ENCODE results near the gene MRNIP.
A peak's percentile ranks its signal among the peaks of the same experiment; 100 is the strongest.

The MRNIP gene

GRCh38 chr5:179805529-179806249, 52.9 kb downstream of the MRNIP start:
- Histone ChIP-seq H3K36me3 (ENCODE audit: insufficient read depth, insufficient read length, low read length) (peaks cover 12% of the 10 kb centered on the region), H3K4me3 (ENCODE audit: insufficient read length, low read depth) (peak overlapping the region; percentile 75), H3K4me1 (ENCODE audit: insufficient read depth, insufficient read length) (peaks cover 24% of the 10 kb centered on the region), H3K9me3 (ENCODE audit: insufficient read depth, low read length) (no peaks in the 10 kb centered on the region), H3K9ac (ENCODE audit: insufficient read length, low read depth) (peak overlapping the region; percentile 88), H3K27me3 (ENCODE audit: insufficient read depth, insufficient read length) (no peaks in the 10 kb centered on the region)
- DNase-seq (ENCODE audit: low read depth, low spot score) = no peak
- TF ChIP-seq ZNF274 (IDR thresholded peaks at IDR 0.05; ENCODE audit: low read depth, low read length) (no peak), YY1 (IDR thresholded peaks at IDR 0.05; ENCODE audit: insufficient read depth, insufficient read length) (no peak), SUZ12 (IDR thresholded peaks at IDR 0.05; ENCODE audit: extremely low read depth, insufficient read depth, insufficient read length) (no peak)

DNA sequence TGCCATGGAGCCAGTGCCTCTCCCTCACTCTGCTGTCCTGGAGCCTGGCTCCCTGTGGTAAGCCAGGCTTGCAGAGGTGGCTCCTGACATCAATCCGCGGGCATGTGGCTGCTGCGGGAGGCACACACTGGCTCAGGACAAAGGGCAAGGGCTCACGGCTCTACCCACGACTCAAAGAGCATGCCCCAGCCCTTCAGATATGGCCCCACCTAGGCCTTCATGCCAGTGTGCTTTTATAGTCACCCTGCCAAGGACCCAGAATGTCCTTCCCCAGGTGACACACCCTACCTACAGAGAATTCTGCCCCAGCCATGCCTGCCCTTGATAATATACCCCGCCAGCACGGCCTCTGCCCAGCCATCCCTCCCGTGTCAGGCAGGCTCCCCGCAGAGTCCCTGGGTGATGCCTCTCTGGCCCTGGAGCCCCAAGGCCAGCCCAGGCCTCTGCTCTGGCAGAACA, 53.5 kb downstream of the MRNIP start:
- peaks cover 17% of the 10 kb centered on the region for H3K36me3 ChIP-seq (ENCODE audit: insufficient read depth, insufficient read length, low read length)
- peak overlapping the region; percentile 75 for H3K4me3 ChIP-seq (ENCODE audit: insufficient read length, low read depth)
- no peak for DNase-seq (ENCODE audit: low read depth, low spot score)
- no peaks in the 10 kb centered on the region for H3K27me3 ChIP-seq (ENCODE audit: insufficient read depth, insufficient read length)
- H3K9me3 ChIP-seq (ENCODE audit: insufficient read depth, low read length) = no peaks in the 10 kb centered on the region
- peak overlapping the region; percentile 81 for H3K9ac ChIP-seq (ENCODE audit: insufficient read length, low read depth)
- TF ChIP-seq ZNF274 (IDR thresholded peaks at IDR 0.05; ENCODE audit: low read depth, low read length) (no peak), YY1 (IDR thresholded peaks at IDR 0.05; ENCODE audit: insufficient read depth, insufficient read length) (no peak), SUZ12 (IDR thresholded peaks at IDR 0.05; ENCODE audit: extremely low read depth, insufficient read depth, insufficient read length) (no peak)
- peaks cover 24% of the 10 kb centered on the region for H3K4me1 ChIP-seq (ENCODE audit: insufficient read depth, insufficient read length)

DNA sequence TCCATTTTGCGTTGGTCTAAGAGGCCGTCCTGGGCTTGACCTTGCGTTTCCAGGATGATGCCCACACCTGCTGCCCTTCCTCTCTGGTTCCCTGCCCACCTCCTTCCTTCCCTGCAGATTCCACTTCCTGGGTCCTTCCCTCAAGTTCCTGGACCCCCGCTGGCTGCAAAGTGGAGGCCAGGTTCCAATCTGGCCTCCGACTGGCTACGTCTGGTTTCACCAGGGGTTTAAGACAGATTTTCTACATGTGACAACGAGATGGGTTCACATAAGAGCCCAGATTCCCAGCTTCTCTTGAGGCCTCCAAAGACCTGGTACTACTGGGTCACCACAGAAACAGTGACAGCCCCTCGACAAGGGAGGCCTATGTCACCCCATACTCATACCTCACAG, 54.1 kb downstream of the MRNIP start:
- no peak overlapping the region for H3K9ac ChIP-seq (ENCODE audit: insufficient read length, low read depth)
- no peak for DNase-seq (ENCODE audit: low read depth, low spot score)
- H3K9me3 ChIP-seq (ENCODE audit: insufficient read depth, low read length) = no peaks in the 10 kb centered on the region
- H3K4me1 ChIP-seq (ENCODE audit: insufficient read depth, insufficient read length) = peaks cover 26% of the 10 kb centered on the region
- TF ChIP-seq ZNF274 (IDR thresholded peaks at IDR 0.05; ENCODE audit: low read depth, low read length) = no peak
- TF ChIP-seq YY1 (IDR thresholded peaks at IDR 0.05; ENCODE audit: insufficient read depth, insufficient read length) = no peak
- TF ChIP-seq SUZ12 (IDR thresholded peaks at IDR 0.05; ENCODE audit: extremely low read depth, insufficient read depth, insufficient read length) = no peak
- no peak overlapping the region for H3K4me3 ChIP-seq (ENCODE audit: insufficient read length, low read depth)
- H3K27me3 ChIP-seq (ENCODE audit: insufficient read depth, insufficient read length) = no peaks in the 10 kb centered on the region
- peaks cover 23% of the 10 kb centered on the region for H3K36me3 ChIP-seq (ENCODE audit: insufficient read depth, insufficient read length, low read length)

DNA sequence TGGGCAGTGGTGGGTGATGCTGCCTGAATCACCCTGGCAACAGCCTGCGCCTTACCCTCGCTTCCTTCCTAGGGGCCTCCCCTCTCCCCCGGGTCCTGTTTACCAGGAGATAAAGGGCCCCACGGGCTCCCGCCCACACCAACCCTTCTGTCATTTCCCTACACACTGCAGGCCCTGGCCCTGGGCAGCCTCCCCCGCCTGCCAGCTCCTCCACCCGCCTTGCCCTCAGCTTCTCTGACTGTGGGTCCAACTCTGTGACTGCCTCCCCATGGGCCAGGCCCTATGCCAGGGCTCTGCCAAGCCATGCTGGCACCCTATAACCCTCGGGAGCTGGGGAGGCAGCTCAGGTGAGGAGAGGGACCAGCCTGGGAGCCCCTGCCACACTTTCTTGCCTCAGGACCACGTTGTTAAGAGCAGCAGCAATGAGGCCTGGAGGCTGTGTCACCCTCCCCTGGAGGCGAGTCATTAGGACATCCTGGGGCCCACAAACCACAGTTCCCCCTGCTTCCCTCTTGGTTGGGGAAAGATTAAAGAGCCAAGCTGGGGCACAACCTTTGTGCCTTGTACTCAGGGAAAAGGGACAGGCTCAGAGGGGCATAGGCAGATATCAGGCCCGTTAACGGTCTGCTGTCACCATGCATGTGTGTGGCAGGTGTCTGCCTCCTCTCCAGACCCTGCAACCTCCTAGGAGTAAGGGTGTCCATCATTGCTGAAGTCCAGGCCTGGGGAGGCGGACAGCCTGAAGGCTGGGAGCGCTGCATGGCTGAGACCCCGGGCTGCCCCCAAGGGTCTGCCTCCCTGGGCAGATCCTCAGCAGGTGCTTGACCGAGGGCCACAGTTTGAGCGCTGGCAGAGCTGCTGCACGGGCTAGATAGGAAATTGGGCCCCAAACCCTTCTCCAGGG, 54.7 kb downstream of the MRNIP start:
- H3K9ac ChIP-seq (ENCODE audit: insufficient read length, low read depth) = no peak overlapping the region
- TF ChIP-seq YY1 (IDR thresholded peaks at IDR 0.05; ENCODE audit: insufficient read depth, insufficient read length) (no peak), SUZ12 (IDR thresholded peaks at IDR 0.05; ENCODE audit: extremely low read depth, insufficient read depth, insufficient read length) (no peak), ZNF274 (IDR thresholded peaks at IDR 0.05; ENCODE audit: low read depth, low read length) (no peak)
- peaks cover 29% of the 10 kb centered on the region for H3K36me3 ChIP-seq (ENCODE audit: insufficient read depth, insufficient read length, low read length)
- H3K9me3 ChIP-seq (ENCODE audit: insufficient read depth, low read length) = no peaks in the 10 kb centered on the region
- no peak overlapping the region for H3K4me3 ChIP-seq (ENCODE audit: insufficient read length, low read depth)
- H3K27me3 ChIP-seq (ENCODE audit: insufficient read depth, insufficient read length) = no peaks in the 10 kb centered on the region
- peaks cover 26% of the 10 kb centered on the region for H3K4me1 ChIP-seq (ENCODE audit: insufficient read depth, insufficient read length)
- no peak for DNase-seq (ENCODE audit: low read depth, low spot score)

GRCh38 chr5:179802950-179803562, 55.6 kb downstream of the MRNIP start:
- Histone ChIP-seq H3K4me1 (ENCODE audit: insufficient read depth, insufficient read length) (peaks cover 26% of the 10 kb centered on the region), H3K9me3 (ENCODE audit: insufficient read depth, low read length) (no peaks in the 10 kb centered on the region), H3K36me3 (ENCODE audit: insufficient read depth, insufficient read length, low read length) (peaks cover 38% of the 10 kb centered on the region), H3K9ac (ENCODE audit: insufficient read length, low read depth) (no peak overlapping the region), H3K4me3 (ENCODE audit: insufficient read length, low read depth) (no peak overlapping the region), H3K27me3 (ENCODE audit: insufficient read depth, insufficient read length) (no peaks in the 10 kb centered on the region)
- no peak for DNase-seq (ENCODE audit: low read depth, low spot score)
- TF ChIP-seq ZNF274 (IDR thresholded peaks at IDR 0.05; ENCODE audit: low read depth, low read length) (no peak), YY1 (IDR thresholded peaks at IDR 0.05; ENCODE audit: insufficient read depth, insufficient read length) (no peak), SUZ12 (IDR thresholded peaks at IDR 0.05; ENCODE audit: extremely low read depth, insufficient read depth, insufficient read length) (no peak)

- H3K4me1 ChIP-seq (ENCODE audit: insufficient read depth, insufficient read length) = peaks cover 26% of the 10 kb centered on the region
- H3K9ac ChIP-seq (ENCODE audit: insufficient read length, low read depth) = peak overlapping the region; percentile 4
- DNase-seq (ENCODE audit: low read depth, low spot score) = no peak
- H3K36me3 ChIP-seq (ENCODE audit: insufficient read depth, insufficient read length, low read length) = peaks cover 45% of the 10 kb centered on the region
- no peaks in the 10 kb centered on the region for H3K27me3 ChIP-seq (ENCODE audit: insufficient read depth, insufficient read length)
- TF ChIP-seq ZNF274 (IDR thresholded peaks at IDR 0.05; ENCODE audit: low read depth, low read length) (no peak), YY1 (IDR thresholded peaks at IDR 0.05; ENCODE audit: insufficient read depth, insufficient read length) (no peak), SUZ12 (IDR thresholded peaks at IDR 0.05; ENCODE audit: extremely low read depth, insufficient read depth, insufficient read length) (no peak)
- no peaks in the 10 kb centered on the region for H3K9me3 ChIP-seq (ENCODE audit: insufficient read depth, low read length)
- H3K4me3 ChIP-seq (ENCODE audit: insufficient read length, low read depth) = no peak overlapping the region
Measured at GRCh38 chr5:179802207-179802883, 56.3 kb downstream of the MRNIP start.
